T-helper 2 cell (primary cell): ENCODE data around the gene EEA1.
"Not testable (repeated sequence)": the region's sequence is repeated elsewhere in the genome, so short reads cannot be mapped to it uniquely, and the experiment has no call there.

Source experiments
- DNase-seq, 5 experiments: peaks; one replicate each; pipeline versions ENCODE4 v3.0.0 to v3.0.0-alpha.2; 2012 to 2022
- total RNA-seq, 2 donors: gene quantifications; one replicate each; lab custom pipeline; 2026; lab: John Stamatoyannopoulos, UW

The EEA1 gene
- 32.1 to 55.4 reads per million in 2 donors for total RNA-seq

DNA sequence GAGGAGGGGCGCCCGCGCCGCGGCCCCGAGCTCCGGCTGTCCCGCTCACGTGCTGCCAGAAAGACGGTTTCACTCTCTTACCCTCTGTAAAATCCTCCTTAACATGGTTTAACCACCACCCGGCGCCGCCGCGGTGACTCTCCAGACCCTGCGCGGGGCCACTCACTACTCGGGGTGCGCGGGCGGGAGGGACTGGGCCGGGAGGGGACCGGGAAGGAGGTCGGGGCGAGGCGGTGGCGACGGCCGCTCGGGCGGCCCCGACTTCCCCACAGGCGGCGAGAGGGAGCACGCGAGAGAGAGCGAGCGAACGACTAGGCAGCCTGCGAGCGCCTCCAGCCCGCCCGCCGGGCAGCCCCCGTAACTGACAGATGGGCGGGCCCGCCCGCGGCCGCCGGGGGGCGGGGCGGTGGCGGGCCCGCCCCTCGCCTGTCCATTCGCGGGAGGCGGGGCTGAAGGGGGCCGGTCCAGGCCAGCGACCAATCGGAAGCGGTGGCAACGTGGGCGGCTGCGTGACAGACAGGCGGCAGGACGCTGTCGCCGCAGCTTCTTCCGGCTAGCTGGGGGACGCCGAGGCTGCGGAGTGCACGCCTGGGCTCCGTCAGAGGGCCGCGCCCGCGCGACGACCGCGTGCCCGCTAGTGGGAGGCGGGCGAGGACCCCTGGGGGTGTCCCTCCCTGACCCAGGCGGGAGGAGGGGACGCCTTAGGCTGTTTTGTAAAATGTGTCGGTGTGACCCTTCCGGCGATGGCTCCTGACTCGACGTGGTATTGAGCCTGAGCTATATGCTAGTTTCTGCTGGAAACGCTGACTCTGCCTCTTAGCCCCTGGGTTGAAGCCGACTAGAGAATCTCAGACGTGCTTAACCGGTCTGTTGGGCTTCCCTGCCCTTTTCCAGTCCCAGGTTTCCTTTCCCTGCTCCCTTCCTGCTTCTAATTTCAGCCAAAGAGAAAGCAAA, at the start of gene EEA1:
TSS of gene EEA1 (minus strand) at position 334 of the 954 bp plus-strand sequence. CDS start at position 105, 229 bp downstream.
- DNase-seq, result peak; percentile 90 to 98 (median 92)

DNA sequence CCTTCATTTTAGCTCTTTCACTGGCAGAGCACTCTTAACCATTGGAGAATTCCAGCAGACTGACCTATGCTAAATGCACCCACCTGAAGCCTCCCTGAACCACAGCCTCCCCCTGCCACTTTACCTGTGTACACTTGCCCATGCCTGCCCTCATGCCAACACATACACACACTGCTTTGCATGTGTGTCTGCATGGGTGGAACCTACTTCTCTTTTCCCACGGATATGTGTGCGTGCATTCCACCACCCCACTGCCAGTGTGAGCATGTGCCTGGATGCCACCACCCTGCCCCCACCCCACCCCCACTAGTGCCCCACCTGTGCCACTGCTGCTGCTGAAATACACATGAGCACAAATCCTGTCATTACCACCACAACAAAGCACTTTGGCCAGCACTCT, 49.5 kb upstream of the EEA1 start:
- no peak for DNase-seq

DNA sequence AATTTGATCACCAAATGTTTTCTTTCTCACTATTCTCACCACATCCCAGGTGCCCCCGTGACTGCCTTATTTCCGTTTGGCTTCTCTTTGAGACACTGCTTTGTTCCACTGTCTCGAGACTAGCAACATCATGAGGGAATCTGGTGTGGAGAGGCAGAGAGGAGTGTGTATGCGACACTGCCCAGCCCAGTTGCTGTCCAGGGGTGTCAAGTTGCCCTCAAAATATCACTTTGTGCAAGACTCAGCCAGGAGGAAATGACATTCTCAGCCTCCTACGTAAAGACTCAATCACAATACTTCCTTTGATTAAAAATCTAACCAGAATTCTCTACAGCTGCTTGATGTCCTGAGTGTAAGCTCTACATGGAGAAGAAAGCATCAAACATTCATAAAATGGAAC, 48.2 kb upstream of the EEA1 start:
- no peak for DNase-seq

DNA sequence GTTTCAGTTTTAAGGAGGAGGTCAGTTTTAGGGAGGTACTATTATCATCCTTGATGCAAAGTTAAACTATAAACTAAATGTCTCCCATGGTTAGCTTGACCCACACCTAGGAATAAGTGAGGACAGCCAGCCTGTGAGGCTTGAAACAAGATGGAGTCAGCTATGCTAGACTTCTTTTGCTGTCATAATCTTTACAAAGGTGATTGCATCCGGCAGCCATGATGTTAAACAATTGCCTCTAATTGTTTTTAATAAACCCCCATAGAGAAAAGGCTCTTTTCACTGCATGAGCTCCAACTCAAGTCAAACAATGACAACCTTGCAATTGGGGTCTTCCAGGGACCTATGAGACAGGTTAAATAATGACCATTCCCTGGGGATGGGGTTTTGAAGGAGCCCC, 45.7 kb upstream of the EEA1 start:
- DNase-seq, result no peak

DNA sequence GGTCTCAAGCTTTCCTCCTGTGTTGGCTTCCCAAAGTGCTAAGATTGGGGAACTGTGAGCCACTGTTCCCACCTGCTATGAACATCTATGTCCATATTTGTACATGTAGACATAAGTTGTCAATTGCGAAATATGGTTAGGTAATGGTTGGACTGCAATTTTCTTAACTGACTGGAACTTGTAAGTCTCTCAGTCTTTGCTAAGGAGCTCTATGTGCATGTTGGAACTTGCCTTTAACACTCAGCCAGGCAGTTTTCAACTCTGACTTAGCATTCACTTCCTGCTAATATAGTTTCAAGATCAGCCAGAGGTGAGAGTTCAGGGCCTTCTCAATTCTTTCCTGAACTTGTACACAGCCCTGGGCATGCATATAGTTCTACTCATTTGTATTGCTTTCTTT, 44.5 kb upstream of the EEA1 start:
- DNase-seq, result peak in 1 of 5 experiments; percentile 29

DNA sequence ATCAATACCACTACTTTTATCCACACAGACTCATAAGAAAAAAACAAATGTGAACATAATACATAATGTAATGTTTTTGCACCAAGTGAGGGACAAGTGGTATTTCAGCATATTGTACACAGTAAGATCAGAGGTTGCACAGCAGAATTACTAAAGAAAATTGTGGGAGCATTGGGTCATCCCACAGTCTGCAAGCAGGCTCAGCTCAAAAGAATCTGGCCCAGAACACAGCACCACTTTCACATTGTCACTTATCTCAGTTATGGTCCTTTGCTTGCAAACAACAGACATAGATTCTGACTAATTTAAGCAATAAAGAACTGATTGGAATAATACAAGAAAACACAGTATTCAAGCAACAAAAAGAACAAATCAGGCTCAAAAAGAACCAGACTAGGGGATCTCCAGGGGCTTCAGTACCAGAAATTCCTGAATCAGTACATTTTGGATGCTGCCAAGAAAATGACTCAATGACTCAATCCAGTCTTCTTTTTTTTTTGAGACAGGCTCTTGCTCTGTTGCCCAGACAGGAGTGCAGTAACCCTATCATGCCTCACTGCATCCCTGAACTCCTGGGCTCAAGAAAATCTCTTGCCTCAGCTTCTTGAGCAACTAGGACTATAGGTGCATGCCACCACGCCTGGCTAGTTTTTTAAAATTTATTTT, 42.9 kb upstream of the EEA1 start:
- DNase-seq, result no peak

DNA sequence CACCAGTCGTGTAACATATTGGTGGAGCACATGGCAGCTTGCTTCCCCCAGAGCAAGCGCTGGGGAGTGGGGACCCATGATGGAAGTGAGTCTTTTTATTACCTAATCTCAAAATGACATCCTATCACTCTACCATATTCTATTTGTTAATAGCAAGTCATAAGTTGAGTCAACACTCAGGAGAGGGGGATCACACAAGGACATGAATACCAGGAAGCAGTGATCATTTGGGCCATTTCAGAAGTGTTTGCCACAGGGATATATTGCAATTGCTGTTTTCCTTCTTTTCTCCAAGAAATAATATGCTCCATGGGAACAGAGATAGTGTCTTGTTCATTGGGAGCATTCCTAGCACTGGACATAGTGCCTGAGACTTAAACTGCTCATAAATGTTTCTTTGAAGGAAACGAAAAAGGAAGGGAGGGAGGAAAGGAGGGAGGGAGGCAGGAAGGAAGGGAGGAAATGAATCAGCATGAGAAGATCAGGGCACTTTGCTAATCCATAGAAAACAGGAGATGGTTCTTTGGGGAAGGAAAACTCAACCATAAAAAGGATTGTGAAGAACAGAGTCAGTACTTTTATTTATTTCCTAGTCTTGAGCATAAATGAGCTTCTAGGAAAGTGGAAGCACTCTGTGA, 39.2 kb upstream of the EEA1 start:
- DNase-seq, result no peak

DNA sequence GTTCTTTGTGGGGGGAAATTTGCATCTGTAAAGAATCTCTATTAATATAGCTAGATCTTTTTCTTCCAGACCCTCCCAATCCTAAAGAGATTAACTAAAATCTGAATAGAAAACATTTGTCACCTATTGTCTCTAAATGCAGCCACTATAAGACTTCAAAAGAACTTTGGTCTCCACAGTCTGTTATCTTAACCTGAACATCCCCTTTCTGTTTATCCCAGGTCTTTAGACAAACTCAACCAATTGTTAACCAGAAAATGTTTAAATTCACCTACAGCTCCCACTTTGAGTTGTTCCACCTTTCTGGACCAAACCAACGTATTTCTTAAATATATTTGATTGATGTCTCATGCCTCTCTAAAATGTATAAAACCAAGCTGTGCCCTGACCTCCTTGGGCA, 35.3 kb upstream of the EEA1 start:
- not testable (repeated sequence) for DNase-seq

DNA sequence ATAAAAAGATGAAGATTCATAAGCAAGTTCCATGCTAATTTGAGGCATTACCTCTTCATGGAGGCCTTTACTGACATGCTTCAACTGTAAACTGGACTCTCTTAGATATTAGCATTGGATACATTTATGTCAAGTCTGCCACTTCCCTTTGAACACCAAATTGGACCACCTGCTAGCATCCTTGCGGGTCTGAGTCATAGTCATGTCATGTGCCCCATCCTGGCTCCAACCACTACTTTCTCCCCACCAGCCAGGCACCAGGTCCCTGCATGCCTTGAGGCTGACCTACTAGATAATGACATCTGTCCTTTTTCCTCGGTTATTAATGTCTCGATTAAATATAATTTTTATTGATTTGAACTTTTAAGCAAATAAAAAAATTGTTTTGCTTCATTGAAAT, 32.9 kb upstream of the EEA1 start:
- no peak for DNase-seq

DNA sequence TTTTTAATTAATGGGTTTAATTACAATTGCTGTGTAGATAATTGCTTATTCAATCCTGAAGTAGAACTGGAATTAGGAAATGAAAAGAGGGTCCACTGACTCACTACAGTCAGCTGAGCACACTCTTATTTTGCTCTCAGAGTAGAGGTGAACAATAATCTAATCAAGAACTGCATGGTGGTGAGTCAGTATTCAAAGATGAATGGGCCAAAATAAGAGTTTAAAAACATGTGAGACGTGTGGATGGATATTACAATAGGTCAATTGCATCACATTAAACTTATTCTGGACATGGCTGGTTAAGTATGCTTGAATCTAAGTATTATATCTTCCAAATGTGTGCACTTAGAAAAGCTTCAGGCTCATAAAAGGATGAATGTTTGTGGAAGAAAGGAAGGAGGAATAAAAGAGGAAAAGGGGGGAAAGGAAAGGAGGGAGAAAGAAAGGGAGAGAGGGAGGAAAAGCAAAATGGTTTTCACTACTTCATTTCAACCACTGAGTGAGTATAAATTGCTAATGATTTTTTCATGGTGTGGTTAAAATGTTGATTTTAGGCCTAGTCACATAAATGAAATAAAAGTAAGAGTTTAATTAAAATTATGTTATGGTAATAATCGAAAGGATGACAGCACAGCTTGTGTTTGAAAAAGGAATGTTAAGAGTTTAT, 27.0 kb upstream of the EEA1 start:
- DNase-seq, result no peak

DNA sequence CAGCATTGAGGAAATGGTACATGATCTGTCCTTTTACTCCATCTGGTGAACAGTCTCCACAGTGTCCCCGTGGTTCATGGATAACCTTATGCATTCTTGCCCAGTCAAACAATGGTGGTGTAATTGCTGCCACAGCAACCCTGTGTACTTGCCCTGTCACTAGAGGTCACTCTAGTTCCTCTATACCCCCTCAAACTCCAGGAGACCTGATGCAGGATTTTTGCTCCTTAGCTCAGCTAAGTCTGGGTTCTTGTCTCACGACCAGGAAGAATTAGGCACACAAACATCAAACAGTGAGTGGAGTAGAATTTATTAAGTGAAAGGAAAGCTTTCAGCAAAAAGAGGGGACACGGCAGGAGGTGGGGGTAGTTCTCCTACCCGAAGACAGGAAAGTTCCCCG, 24.7 kb upstream of the EEA1 start:
- DNase-seq, result no peak

DNA sequence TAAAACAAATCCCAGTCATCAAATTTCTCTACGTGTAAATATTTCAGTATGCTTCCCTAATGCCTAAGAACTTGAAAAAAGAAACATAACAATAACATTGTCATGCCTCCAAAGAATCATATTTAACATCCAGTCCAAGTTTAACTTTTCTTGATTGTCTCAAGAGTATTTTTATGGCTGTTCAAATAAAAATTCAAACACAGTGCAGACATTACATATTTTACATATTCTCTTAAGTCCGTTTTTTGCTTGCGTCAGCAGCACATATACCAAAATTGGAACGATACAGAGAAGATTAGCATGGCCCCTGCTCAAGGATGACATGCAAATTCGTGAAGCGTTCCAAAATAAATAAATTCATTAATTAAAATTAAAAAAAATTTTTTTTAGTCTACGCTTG, 23.3 kb upstream of the EEA1 start:
- DNase-seq, result no peak

DNA sequence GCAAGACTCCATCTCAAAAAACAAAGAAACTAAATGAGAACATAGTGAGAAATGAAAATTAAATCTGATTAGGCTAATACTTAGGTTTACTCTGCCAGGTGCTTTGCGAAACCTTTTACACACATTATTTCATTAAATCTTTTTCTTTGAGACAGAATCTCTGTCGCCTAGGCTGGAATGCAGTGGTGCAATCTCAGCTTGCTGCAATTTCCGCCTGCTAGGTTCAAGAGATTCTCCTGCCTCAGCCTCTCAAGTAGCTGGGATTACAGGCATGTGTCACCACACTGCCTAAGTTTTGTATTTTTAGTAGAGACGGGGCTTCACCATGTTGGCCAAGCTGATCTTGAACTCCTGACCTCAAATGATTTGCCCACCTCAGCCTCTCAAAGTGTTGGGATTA, 21.9 kb upstream of the EEA1 start:
- no peak for DNase-seq

DNA sequence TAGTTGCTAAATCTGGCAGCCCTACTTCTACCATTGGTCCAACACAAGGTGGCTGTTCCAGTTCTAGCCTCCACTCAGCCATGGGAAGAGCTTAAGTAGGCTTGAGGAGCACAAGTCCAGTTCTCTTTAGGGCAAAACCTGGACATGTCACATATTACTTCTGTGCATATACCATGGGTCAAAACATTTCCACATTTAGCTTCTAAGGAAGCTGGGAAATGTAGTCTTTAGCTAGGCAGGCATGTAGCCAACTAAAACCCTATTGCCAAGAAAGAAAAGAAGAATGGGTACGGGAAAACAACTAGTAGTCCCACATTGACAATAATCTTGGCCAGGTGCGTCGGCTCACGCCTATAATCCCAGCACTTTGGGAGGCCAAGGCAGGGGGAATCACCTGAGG, 20.9 kb upstream of the EEA1 start:
- no peak for DNase-seq

DNA sequence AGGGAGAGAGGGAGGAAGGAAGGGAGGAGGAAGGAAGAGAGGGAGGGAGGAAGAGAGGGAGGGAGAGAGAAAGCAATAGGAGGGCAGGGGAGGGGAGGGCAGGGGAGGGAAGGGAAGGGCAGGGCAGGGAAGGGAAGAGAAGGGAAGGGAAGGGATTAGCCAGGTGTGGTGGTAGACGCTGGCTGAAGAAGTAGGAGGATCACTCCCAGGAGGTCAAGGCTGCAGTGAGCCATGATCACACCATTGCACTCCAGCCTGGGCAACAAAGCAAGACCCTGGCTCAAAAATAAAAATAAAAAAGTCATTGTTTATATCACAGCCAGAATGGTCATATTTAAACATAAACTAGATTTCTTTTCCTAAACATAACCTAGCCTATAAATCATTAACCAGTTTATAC, 20.4 kb upstream of the EEA1 start:
- DNase-seq, result no peak

DNA sequence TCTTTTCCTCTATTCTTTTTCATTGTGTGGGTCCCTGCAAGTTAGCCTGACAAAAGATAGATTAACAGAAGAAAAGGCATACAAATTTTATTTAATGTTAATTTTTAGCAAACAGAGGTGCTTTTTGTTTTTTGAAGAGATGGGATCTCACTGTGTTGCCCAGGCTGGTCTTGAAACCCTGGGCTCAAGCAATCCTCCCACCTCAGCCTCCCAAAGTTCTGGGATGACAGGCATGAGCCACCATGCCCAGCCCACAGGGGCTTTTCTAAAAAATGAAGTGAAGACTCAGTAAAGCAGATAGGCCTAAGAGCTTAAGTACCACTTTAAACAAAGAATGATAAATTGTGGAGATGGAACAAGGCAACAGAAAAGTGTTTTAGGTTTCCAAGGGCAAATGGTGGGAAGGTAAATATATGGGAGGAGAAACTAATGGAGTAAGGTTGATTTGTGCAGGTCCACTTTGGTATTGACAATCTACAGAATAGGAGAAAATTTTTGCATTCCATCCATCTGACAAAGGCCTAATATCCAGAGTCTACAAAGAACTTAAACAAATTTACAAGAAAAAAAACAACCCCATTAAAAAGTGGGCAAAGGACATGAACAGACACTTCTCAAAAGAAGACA, 18.6 kb upstream of the EEA1 start:
- no peak for DNase-seq

DNA sequence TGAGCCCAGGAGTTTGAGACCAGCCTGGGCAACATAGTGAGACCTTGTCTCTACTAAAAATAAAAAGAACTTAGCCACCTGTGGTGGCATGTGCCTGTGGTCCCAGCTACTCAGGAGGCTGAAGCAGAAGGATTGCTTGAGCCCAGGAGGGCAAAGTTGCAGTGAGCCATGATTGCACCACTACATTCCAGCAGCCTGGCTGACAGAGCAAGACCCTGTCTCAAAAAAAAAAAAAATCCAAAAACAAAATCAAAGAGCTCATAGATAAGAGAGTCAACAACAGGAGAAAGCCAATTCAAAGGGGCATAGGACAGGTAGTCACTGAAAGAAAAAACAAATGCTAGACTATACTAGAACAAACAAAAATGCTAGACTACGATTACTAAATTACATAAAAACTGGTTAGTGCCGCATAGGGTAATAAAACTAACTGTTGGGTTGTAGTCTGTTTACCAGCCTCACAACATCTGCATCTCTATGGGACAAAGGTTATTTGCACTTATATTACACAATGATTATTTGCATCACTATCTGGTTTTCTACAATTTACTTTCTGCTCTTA, 16.6 kb upstream of the EEA1 start:
- no peak for DNase-seq

DNA sequence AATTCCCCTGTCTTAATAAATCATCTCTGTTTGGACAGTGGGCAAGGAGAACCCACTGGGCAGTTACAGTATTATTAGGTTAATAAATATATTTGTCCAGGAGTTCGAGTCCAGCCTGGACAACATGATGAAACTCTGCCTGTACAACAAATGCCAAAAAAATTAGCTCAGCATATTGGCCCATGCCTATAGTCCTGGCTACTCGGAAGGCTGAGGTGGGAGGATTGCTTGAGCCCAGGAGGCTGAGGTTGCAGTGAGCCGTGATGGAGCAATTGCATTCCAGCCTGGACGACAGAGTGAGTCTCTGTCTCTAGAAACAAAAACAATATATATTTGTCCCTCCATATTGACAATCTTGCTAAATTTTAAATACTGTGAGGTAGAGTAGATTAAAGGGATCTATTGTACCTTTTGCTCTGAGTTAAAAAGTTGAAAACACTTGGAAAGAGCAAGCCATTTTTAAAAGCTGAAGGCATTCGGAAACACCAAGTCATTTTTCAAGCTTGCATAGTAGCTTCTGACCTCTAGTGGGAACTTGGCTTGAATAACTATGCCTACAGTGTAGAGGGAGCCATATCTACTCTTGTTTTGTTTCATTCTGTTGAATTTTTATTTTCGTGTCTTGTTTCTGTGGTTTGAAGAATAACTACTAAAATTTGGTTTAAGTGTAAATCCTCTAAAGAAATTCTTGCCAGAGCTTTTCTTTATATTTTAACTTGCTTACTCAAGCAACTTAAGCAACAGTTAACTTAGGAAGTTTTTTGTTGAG, 14.6 kb upstream of the EEA1 start:
- no peak for DNase-seq

DNA sequence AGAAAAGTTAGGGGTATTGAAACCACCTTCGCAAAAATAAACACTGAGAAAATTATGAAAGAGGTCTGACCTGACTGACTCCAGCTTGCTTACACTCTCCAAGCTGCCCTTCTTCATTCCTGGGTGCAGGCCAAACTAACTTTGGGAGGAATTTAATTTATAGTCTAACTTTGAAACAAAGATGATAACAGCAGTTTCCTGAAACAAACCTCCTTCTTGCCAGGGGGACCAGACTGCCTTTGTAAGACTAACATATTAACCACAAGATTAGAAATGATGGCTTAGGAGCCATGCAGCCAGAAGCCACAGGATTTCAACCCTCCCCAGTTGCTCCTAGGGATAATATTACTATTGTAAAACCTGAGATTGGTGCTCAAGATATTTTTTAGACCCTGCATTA, 13.8 kb upstream of the EEA1 start:
- no peak for DNase-seq

DNA sequence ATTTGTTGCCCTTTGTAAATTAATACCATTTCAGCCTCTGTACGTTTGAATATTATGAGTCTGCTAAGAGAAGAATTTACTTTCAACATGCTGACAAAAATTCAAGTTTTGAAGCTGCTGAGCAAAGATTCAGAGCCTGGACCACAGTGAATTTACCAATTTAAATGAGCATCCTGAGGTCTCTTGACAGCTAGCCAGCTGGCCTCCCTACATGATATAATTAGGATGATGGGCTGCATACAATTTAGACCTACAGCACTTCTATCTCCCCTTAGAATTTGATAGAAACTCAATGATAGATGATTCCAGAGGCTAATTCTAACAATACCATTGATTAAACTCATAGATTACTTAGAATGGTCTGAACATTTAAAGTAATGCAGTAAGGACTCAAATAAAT, 10.0 kb upstream of the EEA1 start:
- DNase-seq, result no peak

DNA sequence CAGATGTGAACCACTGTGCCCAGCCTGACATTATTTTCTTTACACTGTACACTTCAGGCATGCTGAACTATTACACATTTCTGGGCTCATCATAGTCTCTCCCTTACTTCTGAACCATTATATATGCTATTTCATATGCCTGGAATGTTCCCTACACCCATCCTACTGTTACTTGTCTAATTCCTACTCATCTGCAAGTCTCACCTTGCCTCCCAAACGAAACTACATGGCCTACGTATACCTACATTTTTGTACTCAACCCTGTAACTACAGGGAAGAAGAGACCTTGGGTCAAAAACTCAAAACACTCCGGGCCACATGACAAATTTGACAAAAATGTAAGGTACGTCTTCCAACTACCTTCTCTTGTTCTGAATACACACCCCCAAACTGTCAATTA, 9.5 kb upstream of the EEA1 start:
- no peak for DNase-seq
